ENCODE results near the gene PI4KA.
"Not testable (repeated sequence)": the region's sequence is repeated elsewhere in the genome, so short reads cannot be mapped to it uniquely, and the experiment has no call there.

Gene PI4KA

GRCh38 chr22:20720692-20721408 lies 137.8 kb downstream of the PI4KA start:
- no peak for DNase-seq

- DNase-seq = not testable (repeated sequence)
These were observed 139.9 kb downstream of the PI4KA start for GRCh38 chr22:20718727-20719126.

- not testable (repeated sequence) for DNase-seq
These were observed 140.6 kb downstream of the PI4KA start for GRCh38 chr22:20717981-20718380.

GRCh38 chr22:20717213-20717866 lies 141.3 kb downstream of the PI4KA start:
- DNase-seq = not testable (repeated sequence)

- DNase-seq = not testable (repeated sequence)
These were observed 145.5 kb downstream of the PI4KA start for GRCh38 chr22:20713116-20713515.

- not testable (repeated sequence) for DNase-seq
These were observed 148.6 kb downstream of the PI4KA start for GRCh38 chr22:20709966-20710365.

GRCh38 chr22:20707549-20708118 lies 151.0 kb downstream of the PI4KA start:
- DNase-seq = not testable (repeated sequence)

GRCh38 chr22:20703816-20704609 lies 154.6 kb downstream of the PI4KA start:
- DNase-seq = peak in 1 of 2 experiments; percentile 9

- DNase-seq = not testable (repeated sequence)
These were observed 155.2 kb downstream of the PI4KA start for GRCh38 chr22:20703414-20703806.

GRCh38 chr22:20702546-20703413 lies 155.8 kb downstream of the PI4KA start:
- peak; percentile 98 for DNase-seq

GRCh38 chr22:20702175-20702545 lies 156.5 kb downstream of the PI4KA start:
- not testable (repeated sequence) for DNase-seq

- DNase-seq = not testable (repeated sequence)
These were observed 156.9 kb downstream of the PI4KA start for GRCh38 chr22:20701680-20702136.

- not testable (repeated sequence) for DNase-seq
These were observed 158.3 kb downstream of the PI4KA start for GRCh38 chr22:20700347-20700746.

- DNase-seq = not testable (repeated sequence)
These were observed 158.8 kb downstream of the PI4KA start for GRCh38 chr22:20699856-20700255.

GRCh38 chr22:20697481-20698113 lies 161.0 kb downstream of the PI4KA start:
- DNase-seq = peak; percentile 70 to 73

- not testable (repeated sequence) for DNase-seq
These were observed 162.6 kb downstream of the PI4KA start for GRCh38 chr22:20696056-20696455.

GRCh38 chr22:20695205-20695604 lies 163.4 kb downstream of the PI4KA start:
- DNase-seq = not testable (repeated sequence)

- not testable (repeated sequence) for DNase-seq
These were observed 164.4 kb downstream of the PI4KA start for GRCh38 chr22:20694256-20694655.

- not testable (repeated sequence) for DNase-seq
These were observed 165.7 kb downstream of the PI4KA start for GRCh38 chr22:20692926-20693325.

- DNase-seq = not testable (repeated sequence)
These were observed 167.9 kb downstream of the PI4KA start for GRCh38 chr22:20690586-20691317.
